8988T (cell line): ENCODE measurements around the gene PI4KA.
"Not testable (repeated sequence)": the region's sequence is repeated elsewhere in the genome, so short reads cannot be mapped to it uniquely, and the experiment has no call there.

Experiments
- DNase-seq: peaks from one replicate; pipeline ENCODE4 v3.0.0; 2011

The PI4KA gene

DNA sequence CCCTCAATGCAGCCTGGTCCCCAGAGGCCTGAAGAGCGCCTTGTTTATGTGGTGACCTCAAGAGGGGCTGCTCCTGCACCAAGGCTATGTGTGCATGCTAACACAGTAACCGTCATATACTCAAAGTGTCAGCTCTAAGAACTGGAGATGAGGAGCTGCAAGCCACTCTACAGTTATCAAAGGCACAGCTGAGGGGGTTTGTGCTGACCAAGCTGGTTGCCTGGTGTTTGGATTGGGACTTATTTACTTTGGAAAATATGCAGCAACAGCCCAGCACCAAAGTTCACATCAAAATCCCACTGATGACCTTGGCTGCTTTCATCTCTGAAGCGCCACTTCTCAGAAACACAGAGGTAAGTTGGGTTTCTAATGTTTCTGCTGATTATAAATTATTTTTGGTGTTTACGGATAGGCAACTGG, 84.8 kb downstream of the PI4KA start, which contains the start of gene SERPIND1:
TSS of gene SERPIND1 (plus strand) at position 321 of the 420 bp plus-strand sequence. CDS start 5,200 bp downstream, outside the sequence.
- no peak for DNase-seq

DNA sequence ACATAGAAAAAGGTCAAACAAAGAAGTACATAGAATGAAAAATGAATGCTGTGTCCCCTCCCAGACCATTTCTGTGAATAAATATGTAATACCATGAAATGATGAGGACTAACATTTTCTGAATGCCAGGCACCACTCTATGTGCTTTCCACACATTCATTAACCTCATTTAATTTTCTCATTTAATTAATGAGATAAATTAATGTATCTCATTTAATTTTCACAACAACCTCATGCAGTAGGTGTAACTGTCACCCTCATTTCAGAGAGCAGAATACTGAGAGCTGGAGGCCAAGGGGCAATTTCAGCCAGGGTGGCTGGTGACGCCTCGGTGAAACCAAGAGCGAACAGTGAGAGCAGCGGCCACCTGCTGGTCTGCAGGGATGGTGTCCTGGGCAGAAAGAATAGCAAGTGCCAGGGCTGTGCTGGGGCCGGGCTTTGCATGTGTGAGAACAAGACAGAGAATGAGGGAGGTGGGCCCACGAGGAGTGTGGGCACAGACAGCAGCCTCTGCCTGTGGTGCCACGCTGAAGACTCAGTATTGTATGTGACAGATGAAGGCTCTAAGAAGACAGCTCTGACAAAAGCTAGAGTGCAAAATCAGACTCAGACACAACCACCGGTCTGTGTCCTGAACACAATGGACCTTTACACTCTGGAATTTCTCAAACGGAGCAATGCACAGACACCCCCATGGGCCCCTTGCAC, 86.5 kb downstream of the PI4KA start:
- DNase-seq, result no peak

DNA sequence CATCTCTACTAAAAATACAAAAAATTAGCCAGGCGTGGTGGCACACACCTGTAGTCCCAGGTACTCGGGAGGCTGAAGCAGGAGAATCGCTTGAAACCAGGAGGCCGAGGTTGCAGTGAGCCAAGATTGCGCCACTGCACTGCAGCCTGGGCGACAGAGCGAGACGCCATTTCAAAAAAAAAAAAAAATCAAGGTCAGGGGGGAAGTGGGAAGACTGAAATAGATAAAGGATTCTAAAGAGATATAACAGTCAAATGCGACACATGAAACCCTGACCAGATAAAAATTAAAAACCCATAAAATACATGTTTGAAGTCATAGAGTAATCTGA, 89.2 kb downstream of the PI4KA start:
- not testable (repeated sequence) for DNase-seq

DNA sequence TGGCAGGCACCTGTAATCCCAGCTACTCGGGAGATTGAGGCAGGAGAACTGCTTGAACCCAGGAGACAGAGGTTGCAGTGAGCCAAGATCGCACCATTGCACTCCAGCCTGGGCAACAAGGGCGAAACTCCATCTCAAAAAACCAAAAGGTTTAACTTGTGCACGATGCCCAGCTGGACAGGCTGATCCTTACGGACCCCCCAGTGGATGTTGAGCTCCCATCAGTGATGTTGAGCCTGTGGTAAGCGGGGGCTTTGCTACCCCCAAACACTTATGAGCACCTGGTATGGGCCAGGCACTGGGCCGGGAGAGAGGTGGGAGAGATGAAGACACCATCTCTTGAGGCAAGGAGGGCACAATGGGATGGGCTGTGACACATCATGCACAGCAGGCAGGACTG, 92.1 kb downstream of the PI4KA start:
- DNase-seq, result no peak

DNA sequence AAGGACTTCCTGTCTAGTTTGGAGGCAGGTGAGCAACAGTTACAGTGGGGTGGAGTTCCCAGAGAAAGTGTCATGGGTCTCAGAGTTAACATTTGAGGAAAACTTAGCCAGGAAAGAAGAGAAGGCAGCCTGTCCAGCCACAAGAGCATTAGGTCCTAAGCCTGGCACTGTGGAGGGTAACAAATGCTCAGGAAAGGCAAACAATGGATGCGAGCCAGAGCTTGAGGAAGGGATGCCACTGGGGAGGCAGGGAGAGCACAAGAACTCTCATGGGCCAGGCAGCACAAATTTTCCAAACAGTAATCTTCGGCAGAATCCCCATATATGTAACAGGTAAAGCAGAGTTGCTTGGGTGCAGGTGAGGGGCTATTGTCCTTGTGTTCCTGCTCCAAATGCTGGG, 92.7 kb downstream of the PI4KA start:
- no peak for DNase-seq

DNA sequence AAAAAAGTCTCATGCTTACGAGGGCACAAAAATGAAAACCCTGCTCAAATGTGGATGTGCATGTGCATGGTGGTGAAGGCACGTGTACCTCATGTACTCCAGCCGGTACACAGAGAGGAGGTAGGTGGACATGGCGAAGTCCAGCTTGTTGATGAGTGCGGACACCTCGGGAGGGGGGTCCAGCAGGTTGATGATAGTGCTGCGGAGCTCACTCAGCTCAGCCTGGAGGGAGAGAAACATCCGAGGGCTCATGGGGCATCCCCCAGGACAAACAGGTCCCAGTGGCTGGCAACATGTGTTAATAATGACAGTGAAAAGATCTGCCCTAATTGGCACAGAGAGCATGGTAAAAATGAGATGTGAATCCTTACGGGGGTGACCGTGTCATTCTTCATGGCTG, 93.9 kb downstream of the PI4KA start:
- DNase-seq, result no peak

DNA sequence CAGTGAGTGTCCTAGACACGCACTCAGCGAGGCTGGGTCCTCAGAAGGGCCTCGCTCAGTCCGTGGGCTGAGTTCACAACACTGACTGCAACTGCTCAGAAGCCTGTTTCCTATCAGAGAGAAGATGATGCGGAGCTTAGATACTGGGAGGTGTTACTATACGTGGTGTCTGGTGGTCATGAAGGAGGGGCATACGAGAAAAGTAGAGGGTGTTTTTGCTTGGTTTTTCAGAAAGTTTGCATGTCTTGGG, 94.2 kb downstream of the PI4KA start:
- no peak for DNase-seq

DNA sequence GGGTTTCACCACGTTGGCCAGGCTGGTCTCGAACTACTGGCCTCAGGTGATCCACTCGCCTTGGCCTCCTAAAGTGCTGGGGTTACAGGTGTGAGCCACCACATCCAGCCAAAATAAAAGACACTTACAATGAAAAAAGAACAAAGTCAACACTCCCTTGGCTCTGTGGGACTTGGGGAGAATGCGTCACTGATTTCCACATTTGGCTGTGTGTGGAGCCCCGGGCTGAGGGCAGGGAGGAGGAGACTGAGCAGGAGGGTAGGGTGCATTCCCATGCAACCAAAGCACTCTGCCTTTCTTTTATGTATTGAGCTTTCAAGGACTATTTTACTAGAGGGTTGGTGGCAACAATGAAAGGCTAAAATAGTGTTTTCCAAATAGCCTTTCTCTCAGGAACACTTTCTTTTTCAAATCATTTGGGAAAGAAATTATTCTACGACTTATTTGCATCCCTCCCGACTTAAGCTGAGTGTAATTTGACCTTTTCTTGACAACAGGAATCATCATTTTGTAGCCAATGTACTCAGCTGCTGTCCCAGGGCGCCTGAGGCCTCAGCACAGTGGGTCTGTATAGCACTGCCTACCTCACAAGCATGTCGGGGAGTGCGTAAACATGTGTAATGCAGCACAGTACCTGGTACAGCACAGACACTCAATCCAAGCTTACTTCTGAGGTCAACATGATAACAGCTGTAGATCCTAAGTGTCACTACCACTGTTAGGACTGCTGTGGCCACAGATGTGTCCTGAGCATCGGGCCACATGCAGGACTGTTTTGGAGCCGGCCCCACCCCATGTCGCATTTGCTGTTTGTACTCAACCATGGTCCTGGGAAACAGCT, 94.8 kb downstream of the PI4KA start:
- no peak for DNase-seq

DNA sequence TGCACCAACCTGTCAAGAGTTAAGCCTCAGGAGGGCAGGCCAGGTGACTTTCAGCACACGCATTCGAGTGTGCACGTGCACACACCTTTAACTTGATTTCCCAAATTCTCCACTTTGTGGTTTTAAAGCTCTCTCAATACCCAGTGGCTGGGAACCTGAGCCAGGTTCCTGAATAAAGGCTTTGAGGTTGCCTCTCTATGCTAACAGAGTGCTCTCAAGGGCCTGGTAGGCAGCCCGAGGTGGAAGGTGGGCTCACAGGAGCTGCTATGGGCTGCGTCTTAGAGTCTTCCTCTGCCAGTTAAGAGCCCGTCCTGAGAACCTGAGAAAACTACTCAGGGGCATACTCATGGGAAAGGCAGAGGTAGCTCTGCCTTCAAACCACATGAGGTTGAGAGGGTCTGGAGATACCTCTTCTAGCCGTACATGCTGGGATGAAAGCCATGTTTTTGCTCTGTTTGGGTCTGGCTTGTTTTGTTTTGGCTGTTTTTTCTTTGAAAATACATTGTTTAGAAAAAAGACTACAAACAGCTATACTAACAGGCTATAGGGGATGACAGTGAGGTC, 96.3 kb downstream of the PI4KA start:
- DNase-seq, result no peak

DNA sequence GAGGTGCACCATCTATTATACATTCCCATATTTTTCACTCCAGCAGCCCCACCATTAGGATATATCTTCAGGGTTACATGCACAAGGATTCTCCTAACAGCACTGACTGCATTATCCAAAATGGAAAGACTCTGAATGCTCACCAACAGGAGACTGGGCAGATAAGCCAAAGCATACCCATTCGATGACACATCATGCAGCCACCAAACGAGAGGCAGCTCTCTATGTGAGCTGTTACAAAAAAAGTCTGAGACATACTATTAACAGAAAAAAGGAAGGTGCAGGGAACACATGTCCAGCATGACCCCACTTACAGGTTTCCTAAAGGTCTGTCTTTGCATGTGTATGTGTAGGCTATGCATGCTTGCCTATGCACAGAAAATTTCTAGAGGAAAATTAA, 97.1 kb downstream of the PI4KA start:
- no peak for DNase-seq

DNA sequence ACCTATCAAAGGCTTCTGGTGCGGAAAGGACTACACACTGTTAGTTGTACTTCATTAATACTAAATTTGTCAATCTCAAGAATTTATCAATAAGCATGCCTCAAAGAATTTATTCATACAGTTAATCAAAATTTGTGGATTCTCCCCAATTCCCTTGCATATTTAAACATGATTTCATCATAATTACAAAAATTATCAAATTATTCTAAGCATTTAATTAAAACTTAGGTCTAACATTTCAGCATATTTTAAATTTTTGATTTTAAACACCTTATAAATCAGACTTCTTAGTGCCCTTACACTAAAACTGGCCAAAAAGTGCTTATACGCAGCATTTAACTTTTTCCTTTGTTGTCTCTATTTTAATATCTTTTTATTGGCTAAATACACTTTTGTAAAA, 98.5 kb downstream of the PI4KA start:
- DNase-seq, result no peak

DNA sequence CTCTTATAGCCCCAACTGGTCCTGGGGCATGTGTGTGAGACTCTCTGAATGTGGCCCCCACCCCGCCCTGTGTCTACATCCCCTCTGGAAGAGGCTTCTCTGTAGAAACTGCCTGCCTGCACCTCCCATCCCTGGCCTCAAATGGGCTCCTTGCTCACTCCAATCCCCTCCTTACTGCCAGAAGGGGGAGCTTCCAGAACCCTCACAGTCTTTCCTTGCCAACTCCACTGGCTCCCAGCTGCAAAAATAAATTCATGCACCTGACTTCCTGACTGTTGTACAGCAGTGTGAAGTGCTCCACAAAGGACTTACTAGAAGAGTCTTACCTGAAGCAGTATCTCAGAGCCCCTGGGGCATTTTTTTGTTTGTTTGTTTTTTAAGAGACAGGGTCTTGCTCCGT, 99.9 kb downstream of the PI4KA start:
- no peak for DNase-seq

DNA sequence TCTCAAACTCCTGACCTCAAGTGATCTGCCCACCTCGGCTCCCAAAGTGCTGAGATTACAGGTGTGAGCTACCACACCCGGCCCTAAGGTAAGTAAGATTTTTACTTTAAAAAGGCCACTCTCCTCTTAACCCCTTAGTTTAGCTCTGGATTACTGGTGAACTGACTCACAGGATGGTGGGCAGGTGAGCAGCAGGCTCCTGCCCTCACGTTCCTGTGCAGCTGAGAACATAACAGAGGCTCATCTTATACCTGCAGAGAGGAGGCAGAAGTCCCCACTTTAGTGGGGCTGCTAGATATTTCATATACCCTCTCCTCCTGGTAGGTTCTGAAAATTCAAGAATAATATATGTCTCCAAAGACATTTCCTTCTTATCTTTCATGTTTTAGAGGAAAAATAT, 101.8 kb downstream of the PI4KA start:
- DNase-seq, result no peak

DNA sequence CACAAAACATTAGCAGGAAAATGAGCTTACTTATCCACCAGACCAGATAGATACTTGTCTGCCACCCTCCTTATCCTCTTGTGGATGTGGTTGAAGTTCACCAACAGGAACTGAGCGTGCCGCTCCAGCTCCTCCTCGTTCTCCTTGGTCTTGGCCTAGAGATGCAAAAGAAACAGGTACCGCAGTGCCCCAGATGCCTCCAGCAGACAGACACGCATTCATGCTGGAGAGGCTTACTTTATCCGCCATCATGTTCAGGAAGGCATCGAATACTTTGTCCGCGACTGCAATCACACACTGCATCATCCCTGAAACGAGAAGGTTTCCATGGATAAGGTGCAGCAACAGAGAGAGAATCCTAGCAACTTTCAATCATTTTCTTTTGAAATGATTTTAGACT, 105.7 kb downstream of the PI4KA start:
- no peak for DNase-seq

DNA sequence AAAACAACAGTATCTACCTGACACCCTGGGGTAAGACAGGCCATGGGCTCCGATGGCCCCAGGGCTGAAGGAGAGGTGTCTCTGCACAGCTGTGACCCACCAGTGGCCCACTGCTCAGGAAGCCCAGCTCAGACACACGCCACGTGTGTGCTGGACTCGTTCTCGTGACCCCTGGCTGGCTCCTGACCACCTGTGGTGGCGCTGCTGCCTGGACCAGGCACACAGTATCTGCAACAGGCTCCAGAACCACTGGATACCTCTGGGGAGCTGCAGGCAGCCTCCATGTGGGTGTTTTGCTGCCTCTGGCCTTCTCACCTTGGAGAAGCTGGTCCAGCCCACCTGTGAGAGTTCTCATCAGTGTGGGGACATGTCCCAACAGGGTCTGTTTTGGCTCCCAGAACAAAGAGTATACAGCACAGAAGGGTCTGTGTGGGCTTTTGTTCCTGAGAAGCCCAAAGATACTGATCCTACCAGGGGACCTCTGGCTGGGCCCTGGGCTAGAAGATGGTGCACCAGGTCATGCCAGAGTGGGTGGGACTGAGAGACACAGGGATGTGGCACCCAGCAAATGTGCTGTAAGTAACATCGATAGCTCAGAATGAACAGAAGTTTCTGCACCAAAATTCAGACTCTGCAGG, 106.4 kb downstream of the PI4KA start:
- no peak for DNase-seq

DNA sequence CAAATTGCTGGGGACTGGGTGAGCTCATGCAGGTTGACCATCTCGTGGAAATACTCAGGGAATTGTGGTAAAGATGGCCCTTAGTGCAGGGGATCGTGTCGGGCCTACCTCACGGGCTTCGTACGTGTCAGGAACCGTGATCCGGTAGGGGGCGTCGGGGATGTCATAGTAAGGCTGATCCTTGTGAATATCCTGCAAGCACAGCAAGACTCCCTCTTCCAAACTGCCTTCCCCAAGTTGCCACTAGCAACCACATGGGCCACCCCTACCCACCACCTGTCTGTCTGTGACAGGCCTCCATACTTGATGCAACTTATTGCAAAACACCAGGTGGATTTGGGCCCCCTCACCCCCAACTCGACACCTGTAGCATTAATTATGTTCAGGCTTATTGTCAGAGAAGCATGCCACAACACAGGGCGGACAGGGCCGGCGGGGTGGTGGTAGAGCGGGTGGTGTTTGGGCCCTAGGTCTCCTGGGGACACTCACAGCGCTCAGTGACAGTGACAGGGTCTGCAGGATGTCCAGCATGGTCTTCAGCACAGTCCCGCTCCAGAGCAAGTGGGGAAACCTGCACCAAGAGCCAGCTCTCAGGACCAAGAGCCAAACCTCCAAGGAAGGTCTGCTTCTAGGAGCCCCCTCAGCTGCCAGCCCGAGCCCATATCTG, 107.3 kb downstream of the PI4KA start:
- no peak for DNase-seq

DNA sequence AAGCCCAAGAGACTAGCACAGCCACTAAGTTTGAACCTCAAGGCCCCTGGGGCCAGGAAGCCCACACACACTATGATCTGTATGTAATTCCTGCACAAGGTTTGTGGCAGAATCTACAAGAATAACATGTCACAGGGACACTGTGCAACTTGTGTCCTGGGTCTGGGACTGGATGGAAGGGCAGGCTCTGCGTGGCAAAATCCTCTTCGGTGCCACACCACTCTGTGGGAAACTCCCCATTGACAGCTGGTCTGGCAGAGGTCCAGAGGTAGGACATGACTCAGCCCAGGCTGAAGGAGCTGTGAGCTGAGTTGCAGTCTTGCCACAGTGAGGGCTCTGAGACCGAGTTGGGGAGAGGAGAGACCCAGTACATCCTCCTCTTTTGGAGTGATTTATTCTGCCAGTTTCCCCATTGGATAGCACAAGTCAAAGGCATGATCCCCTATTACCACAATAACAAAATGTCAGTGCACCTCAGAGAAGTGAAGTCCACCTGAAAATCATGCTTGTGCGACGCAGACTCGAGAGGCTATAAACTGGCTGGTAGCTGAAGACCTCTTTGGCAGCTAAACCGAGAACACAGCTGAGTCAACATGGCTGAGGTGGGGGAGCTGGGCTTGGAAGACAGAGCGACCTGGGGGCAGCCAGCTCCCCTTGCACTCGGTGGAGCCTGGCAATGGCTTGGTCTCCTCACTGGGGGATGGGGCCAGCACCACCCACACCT, 108.0 kb downstream of the PI4KA start:
- DNase-seq, result no peak

DNA sequence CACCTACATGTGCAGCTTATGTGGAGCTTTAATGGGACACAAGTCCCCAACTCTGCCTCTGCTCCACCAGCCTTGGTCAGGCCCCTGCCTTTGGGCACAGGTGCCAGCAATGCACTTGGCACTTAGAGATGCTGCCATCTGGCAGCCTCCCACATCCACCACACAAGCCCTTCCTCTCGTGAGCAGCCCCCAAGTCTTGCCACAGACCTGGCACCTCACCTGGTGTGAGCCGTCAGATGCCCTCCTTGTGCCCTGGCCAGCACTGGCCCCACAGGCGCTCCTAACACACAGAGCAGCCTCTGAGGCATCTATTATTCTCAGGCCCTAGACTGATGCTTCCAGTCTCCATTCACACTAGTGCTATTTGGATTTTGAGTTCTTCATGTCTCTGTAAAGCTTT, 109.2 kb downstream of the PI4KA start:
- no peak for DNase-seq

DNA sequence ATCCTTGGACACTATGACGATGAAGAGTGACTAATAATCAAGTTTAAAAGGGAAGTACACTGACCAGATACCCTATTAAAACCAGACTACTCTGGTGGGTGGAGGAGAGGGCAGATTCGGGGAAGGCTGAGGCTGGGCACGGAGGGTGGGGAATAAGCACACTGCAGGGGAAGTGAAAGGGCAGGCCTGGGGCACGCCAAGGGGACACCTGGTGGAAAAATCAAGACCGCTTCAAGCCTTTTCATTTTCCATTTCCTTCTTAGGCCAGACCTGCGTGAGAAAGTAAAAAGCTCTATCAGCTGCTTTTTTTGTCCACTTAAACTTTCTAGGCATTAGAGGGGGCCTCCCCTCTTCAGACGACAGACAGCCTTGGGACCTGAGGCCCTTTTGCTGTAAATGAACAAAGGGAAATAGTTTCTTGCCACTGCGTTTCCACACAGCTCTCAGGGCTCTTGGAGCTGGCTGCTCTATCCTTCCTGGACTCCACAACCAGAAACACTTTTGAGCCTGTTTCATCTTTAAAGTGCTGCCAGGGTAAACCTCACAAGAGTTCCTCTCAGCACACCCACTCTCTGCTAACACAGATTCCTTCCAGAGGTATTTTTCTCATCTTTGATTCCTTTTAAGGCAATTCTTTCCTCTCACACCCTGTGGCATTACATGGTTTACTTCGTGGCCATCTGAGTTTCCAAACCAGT, 109.7 kb downstream of the PI4KA start:
- no peak for DNase-seq

DNA sequence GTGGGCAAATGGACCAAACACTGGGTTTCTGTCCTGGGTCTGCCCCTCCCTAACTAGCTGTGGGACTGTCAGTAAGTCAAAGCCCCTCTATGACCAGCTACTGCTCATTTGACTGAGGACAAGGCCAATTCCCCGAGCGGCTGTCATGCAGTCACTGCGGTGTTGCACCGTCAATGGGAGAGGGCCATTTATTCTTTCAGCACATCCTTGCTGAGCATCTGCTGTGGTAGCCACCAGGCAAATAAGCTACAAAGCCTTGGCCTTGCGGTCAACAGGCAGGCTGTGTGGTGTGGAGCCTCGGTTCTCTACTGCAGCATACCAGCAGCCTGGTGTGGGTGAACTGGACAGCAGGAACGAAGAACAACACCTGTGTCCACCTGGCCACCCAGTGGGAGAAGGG, 110.5 kb downstream of the PI4KA start:
- no peak for DNase-seq

DNA sequence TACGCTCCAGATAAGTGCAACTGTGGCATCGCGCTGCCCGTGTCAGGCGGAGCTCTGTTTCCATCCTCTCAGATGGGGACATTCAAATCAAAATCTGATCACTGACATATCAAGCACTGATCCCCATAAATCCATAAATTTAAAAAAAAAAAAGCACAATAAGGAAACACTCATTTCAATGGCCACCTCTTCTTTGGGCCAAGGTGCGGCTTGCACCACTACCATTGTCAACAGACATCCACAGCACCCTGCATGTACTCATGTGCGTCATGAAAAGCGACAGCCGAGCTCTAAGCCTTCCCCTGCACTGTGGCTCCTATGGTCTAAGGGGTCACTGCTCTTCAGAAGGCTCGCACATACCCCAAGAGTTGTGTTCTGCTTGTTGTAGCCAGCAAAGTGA, 111.4 kb downstream of the PI4KA start:
- no peak for DNase-seq
